HG03095 (cell line): ENCODE results near the gene HADHA.
A peak's percentile ranks its signal among the peaks of the same experiment; 100 is the strongest.

ENCODE experiments used
- ATAC-seq: cut with Tn5 transposase; IDR thresholded peaks from one replicate; pipeline ENCODE4 v1.9.1; 2021; ENCODE audit warnings: moderate library complexity; ENCODE audit not compliant: unreplicated experiment

HADHA gene

DNA sequence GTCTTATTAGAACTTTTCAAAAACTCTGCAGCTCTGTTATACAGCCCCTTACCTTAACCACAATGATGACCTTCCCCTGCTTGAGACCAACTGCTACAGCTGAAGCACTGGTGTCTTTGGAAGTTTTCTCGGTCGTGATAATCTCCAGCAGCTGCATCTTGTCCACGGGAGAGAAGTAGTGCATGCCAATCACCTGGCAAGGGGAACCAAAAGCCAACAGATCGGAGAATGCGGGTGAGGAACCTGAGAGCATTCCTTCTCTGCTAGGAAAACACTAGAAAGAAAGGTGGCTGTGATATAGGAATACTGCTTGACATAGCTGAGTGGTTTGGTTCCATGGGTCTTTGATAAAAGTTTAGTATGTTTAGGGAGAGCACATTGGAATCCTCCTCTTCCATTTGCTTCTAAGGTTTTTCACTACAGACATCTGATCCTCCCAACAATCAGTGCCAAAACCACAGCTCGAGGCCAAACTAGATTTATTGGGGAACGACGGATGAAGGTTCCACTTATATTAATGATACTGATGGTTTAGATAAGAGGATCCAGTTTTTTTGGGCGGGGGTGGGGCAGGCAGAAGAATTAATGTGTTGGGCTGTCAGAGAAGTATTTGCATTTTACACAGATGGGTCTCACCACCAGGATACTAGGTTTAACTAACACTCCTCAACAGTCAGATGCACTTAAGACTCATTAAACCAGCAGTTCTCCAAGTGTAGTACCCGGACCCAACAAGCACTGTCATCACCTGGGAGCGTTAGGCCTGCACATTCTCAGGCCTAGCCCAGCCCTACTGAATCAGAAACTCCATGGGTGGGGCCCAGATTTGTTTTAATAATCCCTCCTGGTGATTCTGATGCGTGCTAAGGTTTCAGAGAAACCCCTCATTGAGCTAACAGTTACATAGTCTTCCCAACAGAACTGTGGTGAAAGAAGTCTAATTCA, 49.1 kb downstream of the HADHA start:
- no peak for ATAC-seq

DNA sequence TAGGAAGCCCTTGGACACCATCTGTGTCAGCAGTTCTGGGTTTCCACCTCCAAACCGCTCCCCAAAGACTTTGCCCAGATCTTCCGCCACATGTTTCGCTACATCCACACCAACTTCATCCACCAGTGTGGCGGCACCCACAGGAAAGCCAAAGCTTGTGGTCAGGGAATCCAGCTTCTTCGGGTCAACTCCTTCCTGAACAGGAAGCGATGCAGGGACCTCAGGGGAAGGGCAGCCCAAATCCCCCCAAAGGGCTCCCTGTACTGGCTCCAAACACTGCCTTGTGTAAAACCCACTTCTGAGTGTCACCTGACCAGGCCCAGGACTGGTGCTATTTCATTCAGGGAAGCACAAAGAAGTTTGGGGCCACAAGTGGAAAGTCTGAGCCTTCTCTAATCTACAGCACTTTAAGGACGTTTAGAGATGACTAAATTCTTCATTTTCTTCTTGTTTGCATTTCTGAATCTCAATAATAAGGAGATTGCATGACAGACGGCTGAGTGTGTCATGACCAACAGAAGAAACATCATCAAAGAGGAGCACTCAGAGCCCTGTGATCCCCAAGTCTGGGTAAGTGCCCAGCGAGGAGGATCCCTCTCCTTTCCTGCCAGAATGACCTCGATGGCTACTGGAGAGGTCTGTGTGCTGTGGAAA, 50.7 kb downstream of the HADHA start:
- ATAC-seq: no peak

DNA sequence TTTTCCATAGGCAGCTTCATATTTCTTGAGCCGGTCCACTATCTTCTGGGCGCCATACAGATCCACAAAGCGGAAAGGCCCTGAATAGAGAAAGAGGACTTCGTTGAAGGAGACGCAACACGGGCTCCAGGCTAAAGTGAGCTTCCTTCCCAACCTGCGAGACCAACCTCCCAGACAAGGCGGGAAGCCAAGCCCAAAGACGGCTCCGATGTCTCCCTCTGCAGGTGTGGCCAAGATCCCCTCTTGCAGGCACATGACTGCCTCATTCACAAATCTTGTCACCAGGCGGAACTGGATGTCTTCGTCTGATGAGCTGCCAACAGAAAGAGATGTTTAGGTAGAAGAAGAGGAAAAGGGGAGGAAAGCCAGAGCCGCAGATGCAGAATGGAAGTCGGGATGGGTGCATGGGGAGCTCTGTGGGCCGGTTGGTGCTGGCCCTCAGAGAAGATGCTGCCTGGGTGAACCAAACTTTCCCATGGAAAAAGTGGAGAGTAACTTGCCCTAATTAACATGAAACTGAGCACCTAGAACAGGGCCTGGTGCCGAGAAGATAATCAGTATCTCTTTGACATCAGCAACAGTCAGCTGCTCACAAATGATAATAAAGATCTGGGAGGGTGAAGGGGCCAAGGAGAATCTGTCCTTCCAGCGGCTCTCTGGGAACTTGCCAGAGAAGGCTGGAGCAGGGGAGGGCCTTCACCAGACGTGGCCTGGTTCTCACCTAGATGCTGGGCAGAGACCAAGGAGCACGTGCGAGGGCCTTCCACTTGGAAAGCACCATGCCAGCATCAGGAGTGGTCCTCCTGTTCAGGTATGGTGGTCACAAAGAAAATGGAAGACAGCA, 52.9 kb downstream of the HADHA start:
- ATAC-seq: no peak

DNA sequence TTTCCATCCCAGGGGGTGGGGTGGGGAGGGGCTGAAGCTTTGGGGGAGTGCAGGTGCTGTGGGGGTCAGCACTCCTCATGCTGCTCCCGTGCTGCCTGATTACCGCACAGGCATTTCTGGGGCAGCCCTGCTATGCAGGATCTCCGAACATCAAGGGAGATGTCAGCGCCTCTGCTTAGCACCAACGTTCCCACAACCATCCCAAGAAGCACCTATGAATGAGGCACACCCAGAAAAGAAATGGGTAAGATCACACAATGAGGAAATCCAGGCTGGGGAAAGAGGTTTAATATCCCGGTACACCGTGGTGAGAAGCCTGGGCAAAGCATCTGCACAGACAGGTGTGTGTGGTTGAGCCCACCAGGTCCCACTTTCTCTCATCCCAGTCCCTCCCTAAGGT, 54.1 kb downstream of the HADHA start:
- ATAC-seq: no peak

DNA sequence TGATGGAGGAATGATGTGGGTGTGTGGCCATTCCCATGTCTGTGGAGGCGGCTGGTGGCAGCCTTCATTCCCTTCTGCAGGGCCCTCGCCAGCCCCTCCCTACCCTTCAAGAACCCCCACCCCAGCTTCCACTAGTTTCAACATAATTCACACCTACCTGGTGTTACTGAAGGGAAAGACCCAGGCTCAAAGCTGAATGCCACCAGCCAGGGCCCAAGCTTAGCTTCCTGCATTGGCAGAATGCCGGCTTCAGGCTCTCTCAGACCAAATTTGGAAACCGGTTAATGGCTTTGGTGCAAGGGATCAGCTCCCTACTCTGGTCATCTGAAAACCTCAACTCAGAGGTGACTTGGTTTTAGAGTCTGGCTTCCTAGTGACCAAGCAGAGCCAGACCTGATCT, 54.7 kb downstream of the HADHA start:
- ATAC-seq: no peak

DNA sequence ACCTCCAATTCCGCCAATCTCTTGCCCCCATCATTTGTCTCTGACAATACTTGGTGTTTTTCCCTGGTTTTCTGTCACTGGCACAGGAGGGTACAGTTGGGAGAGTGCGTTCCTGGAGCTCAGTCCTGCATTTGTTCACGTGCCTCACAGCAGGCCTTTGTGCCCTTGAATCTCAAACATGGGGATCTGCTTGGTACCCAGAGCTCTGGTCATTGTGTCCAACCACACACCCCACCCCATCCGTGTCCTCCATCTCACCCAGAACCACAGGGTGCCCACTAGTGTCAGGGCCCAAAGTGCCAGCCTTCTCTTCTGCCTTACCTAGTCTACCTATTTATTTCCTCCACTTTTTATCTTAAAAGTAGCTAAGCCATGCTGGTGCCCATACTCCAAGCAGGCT, 55.3 kb downstream of the HADHA start:
- ATAC-seq: no peak

DNA sequence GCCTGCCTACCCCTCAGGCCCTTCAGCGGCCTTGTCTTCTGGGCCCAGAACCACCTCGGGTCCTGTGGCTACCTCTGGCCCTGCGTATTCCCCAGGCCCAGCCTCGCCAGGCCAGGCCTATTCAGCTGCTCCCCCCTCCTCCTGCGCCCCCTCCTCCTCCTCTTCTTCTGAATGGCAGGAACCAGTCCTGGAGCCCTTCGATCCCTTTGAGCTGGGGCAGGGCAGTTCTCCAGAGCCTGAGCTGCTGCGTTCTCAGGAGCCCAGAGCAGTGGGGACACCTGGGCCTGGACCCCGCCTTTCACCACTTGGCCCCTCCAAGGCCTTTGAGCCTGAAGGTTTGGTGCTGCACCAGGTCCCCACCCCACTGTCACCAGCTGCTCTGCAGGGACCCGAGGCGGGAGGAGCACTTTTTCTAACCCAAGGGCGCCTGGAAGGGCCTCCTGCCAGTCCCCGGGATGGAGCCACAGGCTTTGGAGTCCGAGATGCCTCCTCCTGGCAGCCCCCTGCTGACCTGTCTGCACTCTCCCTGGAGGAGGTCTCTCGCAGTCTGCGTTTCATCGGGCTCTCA, 56.8 kb downstream of the HADHA start:
- no peak for ATAC-seq

DNA sequence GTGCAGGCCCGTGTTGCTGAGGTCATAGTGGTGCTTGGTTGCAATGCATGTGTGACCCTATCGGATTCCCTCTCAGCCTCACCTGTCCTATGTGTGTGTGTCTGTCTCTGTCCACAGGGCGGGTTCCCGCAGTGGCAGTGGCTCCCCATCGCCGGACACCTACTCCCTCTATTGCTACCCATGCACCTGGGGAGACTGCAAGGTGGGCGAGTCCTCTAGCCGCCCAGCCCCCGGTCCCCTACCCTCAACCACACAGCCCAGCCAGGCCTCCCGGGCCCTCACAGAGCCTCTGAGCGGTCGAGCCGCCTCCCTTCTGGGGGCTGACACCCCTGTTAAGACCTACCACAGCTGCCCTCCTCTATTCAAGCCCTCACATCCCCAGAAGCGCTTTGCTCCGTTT, 57.3 kb downstream of the HADHA start:
- ATAC-seq: no peak

DNA sequence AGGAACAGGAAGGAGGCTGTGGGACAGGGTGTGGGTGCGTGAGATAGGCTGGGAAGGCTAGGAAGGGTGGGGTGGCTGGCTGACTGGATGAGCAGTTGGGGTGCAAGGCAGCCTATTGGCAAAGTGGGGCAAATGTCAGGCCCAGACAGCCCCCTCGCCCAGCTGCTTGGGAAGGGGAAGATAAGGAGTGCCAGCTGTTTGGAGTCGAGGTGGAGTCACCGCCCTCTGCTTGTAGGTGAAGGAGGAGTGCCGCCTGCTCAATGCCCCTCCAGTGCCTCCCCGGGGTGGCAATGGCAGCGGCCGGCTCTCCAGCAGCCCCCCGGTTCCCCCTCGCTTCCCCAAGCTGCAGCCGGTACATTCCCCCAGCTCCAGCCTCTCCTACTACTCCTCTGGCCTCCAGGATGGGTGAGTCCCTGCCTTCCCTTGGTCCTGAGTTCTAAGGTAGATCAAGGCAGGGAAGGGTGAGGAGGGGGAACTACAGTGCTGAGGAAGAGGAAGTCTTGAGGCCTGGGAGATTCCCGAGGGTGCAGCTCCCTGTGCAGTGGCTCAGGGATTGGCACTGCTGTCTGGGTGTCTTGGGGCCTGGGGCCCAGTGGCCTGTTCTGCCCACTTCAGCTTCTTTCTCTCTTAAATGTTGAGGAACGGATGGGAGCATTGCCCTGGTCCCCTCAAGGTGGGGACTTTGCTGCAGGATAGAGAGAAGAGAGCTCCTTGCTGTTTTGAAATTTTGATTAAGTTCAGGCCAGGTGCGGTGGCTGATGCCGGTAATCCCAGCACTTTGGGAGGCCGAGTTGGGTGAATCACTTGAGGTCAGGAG, 58.3 kb downstream of the HADHA start:
- ATAC-seq: no peak

DNA sequence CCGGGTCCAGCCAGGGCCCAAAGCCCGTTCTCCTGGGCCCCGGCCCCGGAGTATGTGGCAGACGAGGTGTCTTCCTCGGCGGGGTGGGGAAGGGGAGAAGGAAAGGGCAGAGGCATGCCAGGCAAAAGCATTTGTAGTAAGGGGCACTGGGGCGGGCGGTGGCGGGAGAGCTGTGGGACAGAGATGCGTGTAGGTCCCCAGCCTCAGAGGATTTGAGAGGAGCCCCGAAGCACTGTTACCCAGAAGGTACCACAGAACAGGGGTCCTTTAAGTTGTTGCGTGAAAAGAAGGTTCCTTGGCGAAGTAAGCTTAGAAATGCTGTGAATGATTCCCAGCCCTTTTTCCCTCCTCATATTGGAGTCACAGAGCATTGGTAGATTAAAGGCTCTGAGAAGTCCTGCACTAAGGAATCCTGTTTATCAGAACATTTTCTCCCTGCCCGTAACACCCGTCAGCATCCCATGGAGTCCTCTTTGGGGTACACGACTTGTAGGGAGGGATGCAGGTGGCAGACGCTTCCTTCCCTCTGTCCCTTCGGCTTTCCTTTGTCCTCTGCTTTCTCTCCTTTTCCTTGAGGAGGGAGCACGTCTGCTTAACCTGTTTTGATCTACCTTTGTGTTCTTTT, 59.0 kb downstream of the HADHA start:
- no peak for ATAC-seq

DNA sequence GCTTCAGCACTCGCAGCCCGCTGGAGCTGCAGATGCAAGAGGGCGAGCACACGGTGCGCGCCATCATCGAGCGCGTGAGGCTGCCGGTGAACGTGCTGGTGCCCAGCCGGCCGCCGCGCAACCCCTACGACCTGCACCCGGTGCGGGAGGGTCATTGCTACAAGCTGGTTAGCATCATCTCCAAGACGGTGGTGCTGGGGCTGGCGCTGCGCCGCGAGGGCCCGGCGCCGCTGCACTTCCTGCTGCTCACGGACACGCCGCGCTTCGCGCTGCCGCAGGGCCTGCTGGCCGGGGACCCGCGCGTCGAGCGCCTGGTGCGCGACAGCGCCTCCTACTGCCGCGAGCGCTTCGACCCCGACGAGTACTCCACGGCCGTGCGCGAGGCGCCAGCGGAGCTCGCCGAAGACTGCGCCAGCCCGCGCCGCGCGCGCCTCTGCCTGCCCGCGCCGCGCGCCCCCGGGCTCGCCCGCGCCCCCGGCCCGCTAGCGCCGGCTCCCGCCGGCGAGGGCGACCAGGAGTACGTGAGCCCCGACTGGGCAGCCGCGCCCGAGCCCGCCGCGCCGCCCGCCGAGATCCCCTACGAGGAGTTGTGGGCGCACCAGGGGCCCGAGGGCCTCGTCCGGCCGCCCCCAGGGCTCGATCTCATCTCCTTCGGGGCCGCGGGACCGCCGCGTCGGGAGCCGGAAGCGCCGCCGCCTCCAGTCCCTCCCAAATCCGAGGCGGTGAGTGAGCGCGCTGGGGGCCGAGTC, 59.7 kb downstream of the HADHA start:
- ATAC-seq: peak; percentile 82

DNA sequence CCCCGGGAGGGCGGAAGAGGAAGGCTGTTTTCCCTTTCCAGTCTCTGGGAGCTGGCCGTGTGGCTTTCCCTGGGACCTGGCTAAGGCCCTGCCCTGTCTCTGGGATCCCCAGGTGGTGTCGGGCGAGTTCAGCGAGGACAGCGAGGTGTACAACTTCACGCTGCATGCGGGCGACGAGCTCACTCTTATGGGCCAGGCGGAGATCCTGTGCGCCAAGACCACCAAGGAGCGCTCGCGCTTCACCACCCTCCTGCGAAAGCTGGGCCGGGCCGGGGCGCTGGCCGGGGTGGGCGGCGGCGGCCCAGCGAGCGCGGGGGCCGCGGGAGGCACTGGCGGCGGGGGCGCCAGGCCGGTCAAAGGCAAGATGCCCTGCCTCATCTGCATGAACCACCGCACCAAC, 60.3 kb downstream of the HADHA start:
- no peak for ATAC-seq

DNA sequence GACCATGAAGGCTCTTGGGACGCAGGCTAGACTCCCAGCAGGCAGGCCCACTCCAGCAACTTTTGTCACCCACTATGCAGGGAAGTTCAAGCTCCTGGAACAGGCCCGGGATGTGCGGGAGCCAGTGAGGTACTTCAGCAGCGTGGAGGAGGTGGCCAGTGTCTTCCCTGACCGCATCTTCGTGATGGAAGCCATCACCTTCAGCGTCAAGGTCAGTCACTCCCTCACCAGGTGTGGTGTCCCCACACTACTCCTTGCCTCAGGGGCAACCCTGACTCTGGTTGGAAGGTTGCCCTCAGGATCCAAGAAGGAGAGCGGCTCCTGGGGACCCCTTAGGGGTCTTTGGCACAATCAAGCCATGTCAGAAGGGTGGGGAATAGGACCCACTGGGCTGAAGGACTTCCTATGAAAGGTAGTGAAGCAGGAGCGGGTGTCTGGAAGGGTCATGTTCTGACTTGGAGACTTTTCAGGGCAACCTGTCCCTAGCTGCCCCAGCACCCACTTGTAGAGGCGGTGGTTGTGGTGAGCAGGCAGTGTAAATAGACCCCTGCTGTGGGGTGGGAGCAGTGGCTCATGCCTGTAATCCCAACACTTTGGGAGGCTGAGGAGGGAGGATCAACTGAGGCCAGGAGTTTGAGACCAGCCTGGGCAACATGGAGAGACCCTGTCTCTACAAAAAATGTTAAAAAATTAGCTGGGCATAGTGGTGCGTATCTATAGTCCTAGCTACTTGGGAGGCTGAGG, 61.4 kb downstream of the HADHA start:
- ATAC-seq: no peak

DNA sequence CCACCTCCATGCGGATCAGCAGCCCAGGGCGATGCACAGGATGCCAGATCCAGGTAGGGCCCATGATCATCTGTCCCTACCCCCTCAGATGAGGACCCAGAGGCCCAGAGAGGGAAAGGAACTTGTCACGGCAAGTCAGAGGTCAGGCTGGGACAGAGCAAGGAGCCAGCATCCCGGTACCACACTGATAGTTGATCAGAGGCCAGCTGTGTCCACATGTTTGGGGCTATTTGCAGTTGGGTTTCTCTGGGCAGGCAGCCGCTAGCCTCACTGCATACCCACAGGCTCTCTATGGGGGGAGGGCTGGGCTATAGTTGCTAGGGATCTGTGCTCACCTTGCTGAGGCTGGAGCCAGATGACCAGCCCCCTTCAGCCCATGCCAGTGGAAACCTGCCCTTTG, 62.0 kb downstream of the HADHA start:
- ATAC-seq: no peak

DNA sequence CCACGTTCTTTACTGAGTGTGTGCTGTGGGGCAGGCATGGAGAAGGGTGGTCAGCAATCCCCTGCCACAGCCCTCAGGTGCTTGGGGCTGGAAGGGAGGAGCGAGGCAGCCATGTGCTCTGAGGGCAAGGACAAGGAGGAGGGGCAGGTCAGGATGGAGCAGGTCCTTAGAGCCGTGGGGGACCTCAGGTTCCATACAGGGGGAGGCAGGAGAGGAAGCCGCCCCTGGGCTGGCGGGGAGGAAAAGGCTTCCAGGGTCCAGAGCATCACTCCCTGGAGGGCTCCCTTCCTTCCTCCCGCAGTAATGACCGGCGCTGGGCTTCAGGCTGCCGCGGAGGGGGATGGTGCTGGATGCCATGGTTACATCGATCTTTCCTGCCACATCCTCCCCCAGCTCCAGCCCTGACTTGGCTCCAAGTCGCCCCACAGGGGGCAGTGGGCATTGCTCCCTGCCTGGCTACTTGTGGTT, 65.0 kb downstream of the HADHA start:
- no peak for ATAC-seq

DNA sequence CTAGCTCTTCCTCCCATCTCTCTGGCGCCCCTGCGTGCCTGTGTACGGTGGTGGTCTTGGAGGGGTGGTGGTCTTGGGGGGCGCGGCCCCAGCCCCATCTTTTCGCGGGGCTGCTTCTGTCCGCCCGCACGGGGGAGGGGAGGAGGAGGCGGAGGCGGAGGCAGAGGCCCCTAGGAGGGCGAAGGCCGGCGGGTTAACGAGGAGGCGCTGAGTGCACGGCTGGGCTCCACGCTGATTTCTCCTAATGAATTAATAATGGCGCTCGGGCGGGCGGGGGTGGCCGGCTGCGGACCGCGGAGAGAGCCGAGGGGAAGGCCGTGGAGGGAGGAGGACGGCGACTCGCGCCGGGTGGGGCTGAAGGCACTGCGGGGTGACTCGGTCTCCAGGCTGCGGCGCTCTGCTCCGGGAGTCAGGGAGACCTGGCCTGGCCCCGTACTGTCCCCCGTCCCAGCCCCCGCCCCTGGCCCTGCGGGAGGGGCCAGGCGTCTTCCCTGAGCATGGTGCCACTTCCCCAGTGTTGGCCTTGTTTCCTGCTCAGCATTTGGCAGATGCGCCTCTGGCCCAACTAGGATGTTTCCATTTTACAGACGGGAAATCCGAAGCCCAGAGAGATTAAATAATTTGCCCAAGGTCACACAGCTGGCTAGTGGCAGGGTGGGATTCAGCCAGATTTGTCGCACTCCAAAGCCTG, 65.5 kb downstream of the HADHA start:
- ATAC-seq: no peak

DNA sequence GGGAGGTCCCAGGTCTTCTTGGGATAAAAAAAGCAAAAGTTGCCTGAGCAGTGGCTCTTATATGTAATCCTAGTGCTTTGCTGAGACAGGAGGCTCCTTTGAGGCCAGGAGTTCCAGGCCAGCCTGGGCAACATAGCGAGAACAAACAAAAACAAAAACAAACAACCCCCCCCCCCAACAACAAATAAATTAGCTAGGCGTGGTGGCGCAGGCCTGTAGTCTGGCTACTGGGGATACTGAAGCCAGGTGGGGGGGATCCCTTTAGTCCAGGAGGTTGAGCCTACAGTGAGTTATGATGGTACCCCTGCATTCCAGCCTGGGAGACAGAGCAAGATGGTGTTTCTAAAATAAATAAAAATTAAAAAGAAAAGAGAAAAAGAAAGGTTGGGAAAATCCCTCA, 66.2 kb downstream of the HADHA start:
- ATAC-seq: no peak

DNA sequence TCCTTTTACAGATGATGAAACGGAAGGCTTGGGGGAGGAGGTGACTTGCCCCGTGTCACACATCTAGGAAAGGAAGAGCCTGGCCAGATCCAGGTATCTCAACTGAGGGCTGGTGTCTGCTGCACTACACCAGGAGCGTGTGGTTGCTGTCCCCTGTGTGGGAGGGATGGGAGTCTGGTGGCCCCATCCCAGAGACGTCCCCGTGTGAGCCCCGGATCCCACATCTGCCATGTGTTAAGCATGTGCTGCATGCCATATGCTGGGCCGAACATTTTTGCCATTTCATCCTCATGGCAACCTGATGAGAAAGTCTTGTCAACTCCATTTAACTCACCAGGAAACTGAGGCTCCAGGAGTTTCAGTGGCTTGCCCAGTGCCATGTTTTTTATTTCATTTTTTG, 67.3 kb downstream of the HADHA start:
- no peak for ATAC-seq
